T-helper 1 cell (primary cell): ENCODE results near the gene LANCL2.
"Not testable (repeated sequence)": the region's sequence is repeated elsewhere in the genome, so short reads cannot be mapped to it uniquely, and the experiment has no call there.

Source experiments
- DNase-seq, 5 donors: peaks; one replicate each; pipeline ENCODE4 v3.0.0-alpha.2; 2012 to 2020
- total RNA-seq, 4 donors: gene quantifications; one replicate each; lab custom pipeline; 2026; lab: John Stamatoyannopoulos, UW

The LANCL2 gene
- total RNA-seq = 5.6 to 14.6 (median 9.9) reads per million in 4 donors

- DNase-seq = peak in 2 of 5 donors; percentile 30 to 40
These were observed at the start of gene LANCL2 for GRCh38 chr7:55365205-55365674. Gene LANCL2 (plus strand): TSS chr7:55365337. CDS start chr7:55366026, 689 bp downstream.

- no peak for DNase-seq
These were observed 39.8 kb upstream of the LANCL2 start for GRCh38 chr7:55325371-55325792.

GRCh38 chr7:55326081-55326835, 38.9 kb upstream of the LANCL2 start:
- no peak for DNase-seq

GRCh38 chr7:55326945-55327626, 38.1 kb upstream of the LANCL2 start:
- DNase-seq = no peak

GRCh38 chr7:55335151-55335550, 30.0 kb upstream of the LANCL2 start:
- no peak for DNase-seq

- no peak for DNase-seq
These were observed 29.4 kb upstream of the LANCL2 start for GRCh38 chr7:55335786-55336185.

GRCh38 chr7:55336540-55336939, 28.6 kb upstream of the LANCL2 start:
- no peak for DNase-seq

- no peak for DNase-seq
These were observed 25.8 kb upstream of the LANCL2 start for GRCh38 chr7:55339033-55340000.

- no peak for DNase-seq
These were observed 22.8 kb upstream of the LANCL2 start for GRCh38 chr7:55342216-55342871.

GRCh38 chr7:55343002-55343781, 21.9 kb upstream of the LANCL2 start:
- DNase-seq = no peak

- DNase-seq = no peak
These were observed 21.1 kb upstream of the LANCL2 start for GRCh38 chr7:55343860-55344606.

GRCh38 chr7:55344840-55345239, 20.3 kb upstream of the LANCL2 start:
- DNase-seq = no peak

GRCh38 chr7:55345292-55345691, 19.8 kb upstream of the LANCL2 start:
- DNase-seq = no peak

- DNase-seq = peak in 1 of 5 donors; percentile 64
These were observed 16.6 kb upstream of the LANCL2 start for GRCh38 chr7:55348502-55348901.

- no peak for DNase-seq
These were observed 16.0 kb upstream of the LANCL2 start for GRCh38 chr7:55349121-55349520.

- DNase-seq = no peak
These were observed 14.9 kb upstream of the LANCL2 start for GRCh38 chr7:55350281-55350680.

- no peak for DNase-seq
These were observed 13.9 kb upstream of the LANCL2 start for GRCh38 chr7:55351263-55351662.

- not testable (repeated sequence) for DNase-seq
These were observed 12.2 kb upstream of the LANCL2 start for GRCh38 chr7:55352947-55353273.

GRCh38 chr7:55360486-55360885, 4.7 kb upstream of the LANCL2 start:
- no peak for DNase-seq

GRCh38 chr7:55361560-55361959, 3.6 kb upstream of the LANCL2 start:
- no peak for DNase-seq

GRCh38 chr7:55362927-55363326, 2.2 kb upstream of the LANCL2 start:
- DNase-seq = no peak
